Pancreas (tissue), 10 donors: ENCODE results near the gene SERPINI1. TPM values are rescaled to one million over a fixed set of nuclear protein-coding genes. Genes with fewer than 3 reads are reported as not detected.
A peak's percentile ranks its signal among the peaks of the same experiment; 100 is the strongest.

Experiments
- ATAC-seq, 4 donors: fragments of 200-7000 bp; cut with Tn5 transposase; one replicate each; pipeline versions ENCODE4 v1.8.0 to v1.9.1; 2020; ENCODE audit warnings: mild to moderate bottlenecking in 4 of 4, moderate library complexity in 4 of 4
- DNase-seq, 6 donors: peaks; one replicate each; pipeline ENCODE4 v3.0.0-alpha.2; 2020
- FAIRE-seq: peaks from 2 replicates; lab custom pipeline; 2012; peaks lifted over from hg19 to GRCh38; lab: Jason Lieb, UNC
- H3K27ac ChIP-seq, 4 donors: fragments of 200-600 bp; sonication (generic); 1 replicate in 3 of 4; 2 replicates in 1 of 4; pipeline versions ENCODE4 v1.5.0 to v1.8.0; 2020
- H3K27me3 ChIP-seq, 4 donors: fragments of 200-600 bp; one replicate each; pipeline ENCODE4 v1.8.0; 2021
- H3K36me3 ChIP-seq, 3 donors: fragments of 200-600 bp; sonication (generic) in 1 of 3; one replicate each; pipeline versions ENCODE4 v1.5.0 to v1.8.0; 2020 to 2021
- H3K4me1 ChIP-seq, 3 donors: fragments of 200-600 bp; one replicate each; pipeline ENCODE4 v1.8.0; 2021
- H3K4me3 ChIP-seq, 4 donors: fragments of 200-600 bp; sonication (generic) in 2 of 4; one replicate each; pipeline versions ENCODE4 v1.5.0 to v1.8.0; 2020 to 2021
- H3K9me3 ChIP-seq, 4 donors: fragments of 200-600 bp; one replicate each; pipeline ENCODE4 v1.8.0; 2021
- CTCF ChIP-seq, 4 donors: fragments of 200-600 bp; sonication (generic) in 3 of 4; IDR thresholded peaks; one replicate each; pipeline versions ENCODE4 v1.5.0 to v1.8.0; 2021; ENCODE audit warnings: antibody characterized with exemption in 4 of 4
- WGBS, 2 donors: extraction: QIAGEN DNeasy Blood & Tissue Kit; methylation state at CpG; one replicate each; pipeline ENCODE4 v1.1.7; 2013; 5-methylcytosine and 5-hydroxymethylcytosine counted together
- intact Hi-C, 3 donors: fragments of 100-400 bp; cut with DNase I; formaldehyde crosslinking; loops; one replicate each; pipeline versions ENCODE4 v1.11.1 to v1.14.2; 2022
- polyA plus RNA-seq, 2 donors: library from polyadenylated mRNA; stranded (reverse); fragments of 200-250 nt; gene quantifications; one replicate each; pipeline ENCODE4 v1.2.3, GENCODE V29; 2013
- total RNA-seq, 6 donors: library from RNA; stranded (reverse); fragmentation: NEBNext Ultra II Directional in 4 of 6; extraction: Animal tissue kit (Norgen Biotek cat#: 25700) in 4 of 6; gene quantifications; one replicate each; pipeline versions ENCODE4 v1.2.1 to v1.2.4, GENCODE V29; 2021 to 2023
- donor health status: healthy with polysubstance abuse.
- donor health status: DM: no; HTN: no; CAD: no; lungs with moderate emphysema.
- donor health status: DM: no; HTN: no; CAD: no.
- donor health status: control.
- donor health status: control.
- donor health status: Bipolar disorder and iron deficiency.
- donor health status: DM: yes; HTN: yes; CAD: no.
- donor health status: DM: no; HTN: no; CAD: no.
- donor health status: DM: no; HTN: no; CAD: no.
- donor health status: DM: yes; HTN: yes; CAD: no.

Gene SERPINI1
- total and polyA plus RNA-seq, 8 donors: 12.1 to 23.7 (median 20.8) TPM

GRCh38 chr3:167723872-167724271 is 11.6 kb upstream of the SERPINI1 start:
- Histone ChIP-seq H3K27me3 (no peaks in the 10 kb centered on the region), H3K36me3 (peaks cover 0 to 6% (median 0%) of the 10 kb centered on the region in 3 donors), H3K9me3 (no peaks in the 10 kb centered on the region), H3K27ac (no peak overlapping the region), H3K4me1 (peaks cover 0 to 8% (median 4%) of the 10 kb centered on the region in 3 donors), H3K4me3 (no peak overlapping the region)
- WGBS, 2 donors: 76 to 82% methylated on average over 3 of the region's 3 CpGs
- intact Hi-C loops: no loop called here
- DNase-seq: no peak
- ATAC-seq: no peak
- TF ChIP-seq CTCF (IDR thresholded peaks at IDR 0.05): no peak
- FAIRE-seq: no peak

- DNase-seq: no peak
- Histone ChIP-seq H3K27me3 (no peaks in the 10 kb centered on the region), H3K36me3 (no peaks in the 10 kb centered on the region), H3K9me3 (no peaks in the 10 kb centered on the region), H3K4me1 (peaks cover 5 to 14% (median 14%) of the 10 kb centered on the region in 3 donors), H3K4me3 (no peak overlapping the region), H3K27ac (no peak overlapping the region)
- TF ChIP-seq CTCF (IDR thresholded peaks at IDR 0.05): no peak
- intact Hi-C loops: no loop called here
- no peak for FAIRE-seq
- peak in 1 of 4 donors; percentile 29 for ATAC-seq
- 67 to 69% methylated on average over 3 of the region's 3 CpGs for WGBS, 2 donors
These were observed 7.3 kb upstream of the SERPINI1 start for GRCh38 chr3:167728176-167728575.

- Histone ChIP-seq H3K27me3 (no peaks in the 10 kb centered on the region), H3K27ac (no peak overlapping the region), H3K36me3 (no peaks in the 10 kb centered on the region), H3K4me1 (peaks cover 8 to 20% (median 20%) of the 10 kb centered on the region in 3 donors), H3K4me3 (no peak overlapping the region), H3K9me3 (no peaks in the 10 kb centered on the region)
- peak in 3 of 4 donors; percentile 37 to 59 (median 55) for ATAC-seq
- no peak for DNase-seq
- no peak for FAIRE-seq
- intact Hi-C loops: no loop called here
- TF ChIP-seq CTCF (IDR thresholded peaks at IDR 0.05): no peak
- 33 to 35% methylated on average over 3 of the region's 3 CpGs for WGBS, 2 donors
These were observed 6.7 kb upstream of the SERPINI1 start for GRCh38 chr3:167728632-167729323.

GRCh38 chr3:167729591-167729990 is 5.9 kb upstream of the SERPINI1 start:
- WGBS, 2 donors: 77 to 83% methylated on average over 2 of the region's 2 CpGs
- no peak for DNase-seq
- Histone ChIP-seq H3K9me3 (no peaks in the 10 kb centered on the region), H3K36me3 (no peaks in the 10 kb centered on the region), H3K27ac (no peak overlapping the region), H3K4me1 (peaks cover 8 to 21% (median 21%) of the 10 kb centered on the region in 3 donors), H3K27me3 (no peaks in the 10 kb centered on the region), H3K4me3 (no peak overlapping the region)
- intact Hi-C loops: no loop called here
- TF ChIP-seq CTCF (IDR thresholded peaks at IDR 0.05): no peak
- FAIRE-seq: no peak
- no peak for ATAC-seq

- TF ChIP-seq CTCF (IDR thresholded peaks at IDR 0.05): no peak
- 90 to 92% methylated on average over 2 of the region's 2 CpGs for WGBS, 2 donors
- no peak overlapping the region for H3K4me3 ChIP-seq
- H3K27me3 ChIP-seq: no peaks in the 10 kb centered on the region
- H3K27ac ChIP-seq: no peak overlapping the region
- DNase-seq (no peak), FAIRE-seq (no peak), ATAC-seq (no peak)
- no peaks in the 10 kb centered on the region for H3K9me3 ChIP-seq
- no peaks in the 10 kb centered on the region for H3K36me3 ChIP-seq
- intact Hi-C loops: no loop called here
- peaks cover 8 to 21% (median 21%) of the 10 kb centered on the region in 3 donors for H3K4me1 ChIP-seq
These were observed 4.1 kb upstream of the SERPINI1 start for GRCh38 chr3:167731393-167731792.
